IMR-90 (cell line): ENCODE results near the gene ACOXL. TPM values are rescaled to one million over a fixed set of nuclear protein-coding genes. Genes with fewer than 3 reads are reported as not detected.

Experiments
- ATAC-seq: fragments of 200-7000 bp; cut with Tn5 transposase; 2 replicates; pipeline ENCODE4 v1.9.1; 2020; ENCODE audit warnings: low read depth, mild to moderate bottlenecking, moderate library complexity
- BruUV-seq: library from RNA; stranded (reverse); fragments of 400-500 nt; replicated peaks from 2 replicates; lab custom pipeline; 2021; lab: Mats Ljungman, UMichigan
- CTCF ChIA-PET: fragments of 300-600 bp; formaldehyde crosslinking; extraction: SDS; loops from one replicate; lab custom pipeline; 2021; ENCODE audit warnings: antibody characterized with exemption; lab: Yijun Ruan, JAX
- POLR2A ChIA-PET: fragments of 300-600 bp; sonication (Branson Sonifier 250); formaldehyde crosslinking; loops from one replicate; lab custom pipeline; 2022; ENCODE audit warnings: antibody characterized with exemption; ENCODE audit not compliant: unreplicated experiment; lab: Charles Lee
- DNase-seq: peaks from one replicate; pipeline ENCODE4 v3.0.0; 2013
- H2AFZ ChIP-seq: replicated peaks from 2 replicates; pipeline ENCODE3; 2013; ENCODE audit warnings: low read length, mild to moderate bottlenecking; ENCODE audit not compliant: poor library complexity
- H2AK5ac ChIP-seq: 2 replicates; pipeline ENCODE4 v1.6.1; 2013; ENCODE audit warnings: low read depth, low read length, inconsistent platforms
- H2AK9ac ChIP-seq: replicated peaks from 2 replicates; pipeline ENCODE3; 2013; ENCODE audit warnings: mild to moderate bottlenecking, low read depth, low read length, moderate library complexity; ENCODE audit not compliant: poor library complexity
- H2BK120ac ChIP-seq: 2 replicates; pipeline ENCODE4 v1.6.1; 2013; ENCODE audit warnings: low read depth, low read length, inconsistent platforms
- H2BK15ac ChIP-seq: 3 replicates; pipeline ENCODE4 v1.6.1; 2013; ENCODE audit warnings: low read depth, low read length, inconsistent platforms
- H2BK20ac ChIP-seq: 2 replicates; pipeline ENCODE4 v1.6.1; 2013; ENCODE audit warnings: low read depth, mild to moderate bottlenecking, inconsistent platforms, low read length, moderate library complexity
- H2BK5ac ChIP-seq: 2 replicates; pipeline ENCODE4 v1.6.1; 2013; ENCODE audit warnings: mild to moderate bottlenecking, low read depth, low read length, inconsistent platforms; ENCODE audit not compliant: poor library complexity, severe bottlenecking
- H3K14ac ChIP-seq: replicated peaks from 2 replicates; pipeline ENCODE4 v1.6.1; 2013; ENCODE audit warnings: low read depth, low read length, inconsistent platforms
- H3K18ac ChIP-seq: 2 replicates; pipeline ENCODE4 v1.6.1; 2013; ENCODE audit warnings: low read depth, low read length, control low read depth
- H3K23ac ChIP-seq: 2 replicates; pipeline ENCODE4 v1.6.1; 2013; ENCODE audit warnings: low read depth, low read length, inconsistent platforms
- H3K27ac ChIP-seq: 2 replicates; pipeline ENCODE4 v1.5.1; 2013; ENCODE audit warnings: mild to moderate bottlenecking, control low read depth, low read length; ENCODE audit not compliant: insufficient read depth
- H3K27me3 ChIP-seq: 2 replicates; pipeline ENCODE4 v1.6.1; 2013; ENCODE audit warnings: low read length; ENCODE audit not compliant: control insufficient read depth, insufficient read depth
- H3K36me3 ChIP-seq: 2 replicates; pipeline ENCODE4 v1.6.1; 2013; ENCODE audit warnings: low read length, mixed read lengths; ENCODE audit not compliant: control insufficient read depth, insufficient read depth
- H3K4ac ChIP-seq: 2 replicates; pipeline ENCODE4 v1.6.1; 2013; ENCODE audit warnings: low read depth, low read length, inconsistent platforms
- H3K4me1 ChIP-seq: 2 replicates; pipeline ENCODE4 v1.6.1; 2013; ENCODE audit warnings: low read length, mixed read lengths; ENCODE audit not compliant: control insufficient read depth, insufficient read depth
- H3K4me2 ChIP-seq: 2 replicates; pipeline ENCODE4 v1.6.1; 2013; ENCODE audit warnings: low read depth, mild to moderate bottlenecking, control low read depth, low read length, moderate library complexity
- H3K4me3 ChIP-seq: 2 replicates; pipeline ENCODE4 v1.5.1; 2013; ENCODE audit warnings: low read depth, mild to moderate bottlenecking, control low read depth, low read length, moderate library complexity; ENCODE audit not compliant: insufficient read depth
- H3K56ac ChIP-seq: 2 replicates; pipeline ENCODE4 v1.6.1; 2013; ENCODE audit warnings: low read length, inconsistent platforms; ENCODE audit not compliant: insufficient read depth; ENCODE audit errors: extremely low read depth
- H3K79me1 ChIP-seq, 2 experiments: 2 replicates each; pipeline ENCODE4 v1.6.1; 2013; ENCODE audit warnings: low read length in 2 of 2, inconsistent platforms in 1 of 2, low read depth in 1 of 2
- H3K9ac ChIP-seq: 2 replicates; pipeline ENCODE4 v1.6.1; 2013; ENCODE audit warnings: low read depth, low read length, control low read depth
- H3K9me1 ChIP-seq: 2 replicates; pipeline ENCODE4 v1.6.1; 2013; ENCODE audit warnings: low read length, inconsistent platforms; ENCODE audit not compliant: insufficient read depth
- H3K9me3 ChIP-seq: 2 replicates; pipeline ENCODE4 v1.6.1; 2013; ENCODE audit warnings: low read length; ENCODE audit not compliant: control insufficient read depth, insufficient read depth
- H4K20me1 ChIP-seq: 2 replicates; pipeline ENCODE4 v1.6.1; 2013; ENCODE audit warnings: low read length, inconsistent platforms; ENCODE audit not compliant: insufficient read depth
- H4K5ac ChIP-seq: 2 replicates; pipeline ENCODE4 v1.6.1; 2013; ENCODE audit warnings: mild to moderate bottlenecking, low read depth, low read length, control low read depth
- H4K8ac ChIP-seq, 2 experiments: 2 replicates each; pipeline ENCODE4 v1.6.1; 2013; ENCODE audit warnings: low read depth in 2 of 2, low read length in 2 of 2, control low read depth in 1 of 2, inconsistent platforms in 1 of 2
- H4K91ac ChIP-seq: 2 replicates; pipeline ENCODE4 v1.6.1; 2013; ENCODE audit warnings: low read depth, low read length, inconsistent platforms; ENCODE audit not compliant: insufficient read depth
- CHD1 ChIP-seq: IDR thresholded peaks from 2 replicates; pipeline ENCODE4 v1.6.1; 2012; ENCODE audit warnings: low read depth, low read length, improper control_type of control experiment
- RAD21 ChIP-seq: IDR thresholded peaks from 2 replicates; pipeline ENCODE4 v1.6.1; 2012; ENCODE audit warnings: low read length, improper control_type of control experiment
- RFX5 ChIP-seq: IDR thresholded peaks from 2 replicates; pipeline ENCODE4 v1.8.0; 2012; ENCODE audit warnings: low read depth, mild to moderate bottlenecking, low read length, moderate library complexity
- WGBS, 2 experiments: methylation state at CpG; one replicate each; pipeline versions ENCODE4 v1.1.5 to v1.1.7; 2013; ENCODE audit warnings: missing lambda C conversion rate in 2 of 2; ENCODE audit not compliant: insufficient read length in 1 of 2; ENCODE audit errors: extremely low coverage in 2 of 2; 5-methylcytosine and 5-hydroxymethylcytosine counted together
- dilution Hi-C: fragments of 300-500 bp; cut with HindIII; formaldehyde crosslinking; loops from one replicate; pipeline ENCODE4 v1.14.3; 2018; ENCODE audit warnings: low sequenced_read_pairs; ENCODE audit not compliant: unreplicated experiment
- in situ Hi-C: fragments of 300-500 bp; cut with MboI; formaldehyde crosslinking; loops from 3 replicates; pipeline ENCODE4 v1.14.3; 2019; ENCODE audit warnings: low sequenced_read_pairs, inconsistent platforms, mixed read lengths
- intact Hi-C: fragments of 100-400 bp; cut with micrococcal nuclease; formaldehyde crosslinking; loops from 2 replicates; pipeline ENCODE4 v1.10.0; 2022
- polyA plus RNA-seq, 3 experiments: library from polyadenylated mRNA; depleted of rRNA; stranded (reverse); fragments of >200 nt; gene quantifications; 2 replicates each; pipeline ENCODE4 v1.2.3, GENCODE V29; 2012; ENCODE audit warnings: low replicate concordance in 1 of 3
- total RNA-seq: library from RNA; depleted of rRNA; stranded (reverse); fragments of >200 nt; gene quantifications from 2 replicates; pipeline ENCODE4 v1.2.3, GENCODE V29; 2012

ACOXL gene
- total and polyA plus RNA-seq, 2 of the 4 experiments (the other 2 are of a cell fraction): not detected

- Histone ChIP-seq H3K4ac (no peak overlapping the region), H3K79me1 (no peaks in the 10 kb centered on the region), H3K27me3 (peaks cover 32% of the 10 kb centered on the region), H4K91ac (no peak overlapping the region), H3K4me3 (no peak overlapping the region), H4K20me1 (no peaks in the 10 kb centered on the region), H2AK5ac (no peak overlapping the region), H3K56ac (no peak overlapping the region), H2BK5ac (no peak overlapping the region), H3K18ac (no peak overlapping the region), H4K8ac (no peak overlapping the region), H3K9me1 (no peaks in the 10 kb centered on the region), H2BK20ac (no peak overlapping the region), H3K9me3 (no peaks in the 10 kb centered on the region), H2BK15ac (no peak overlapping the region), H3K14ac (no peak overlapping the region), H3K9ac (no peak overlapping the region), H2AFZ (no peak overlapping the region), H3K4me1 (no peaks in the 10 kb centered on the region), H2AK9ac (no peak overlapping the region), H2BK120ac (no peak overlapping the region), H3K27ac (no peak overlapping the region), H4K5ac (no peak overlapping the region), H3K23ac (no peak overlapping the region), H3K36me3 (no peaks in the 10 kb centered on the region), H3K4me2 (no peak overlapping the region)
- BruUV-seq: no TSS peak
- ChIA-PET POLR2A (no interaction called here), CTCF (no interaction called here)
- dilution Hi-C loops (no loop called here), intact Hi-C loops (no loop called here), in situ Hi-C loops (no loop called here)
- no peak for DNase-seq
- ATAC-seq: no peak
- TF ChIP-seq RFX5 (no peak), RAD21 (no peak), CHD1 (no peak)
- WGBS, 2 experiments: no CpG with 5 or more reads among the region's 1 CpG
Observed at GRCh38 chr2:110712737-110713136, 19.6 kb upstream of the ACOXL start.
